Measurements from ENCODE around the gene SH3YL1.

SH3YL1 gene

GRCh38 chr2:228518-229278 is 35.1 kb downstream of the SH3YL1 start:
- no peak for DNase-seq (ENCODE audit: low spot score)
- in situ Hi-C loops (cut with MboI; ENCODE audit: low sequenced_read_pairs, unreplicated experiment) = no loop called here
- TF ChIP-seq CTCF (IDR thresholded peaks at IDR 0.05; ENCODE audit: borderline replicate concordance, control extremely low read depth, extremely low read depth, insufficient read depth, missing control alignments) = no peak

GRCh38 chr2:228115-228514 is 35.7 kb downstream of the SH3YL1 start:
- DNase-seq (ENCODE audit: low spot score) = no peak
- in situ Hi-C loops (cut with MboI; ENCODE audit: low sequenced_read_pairs, unreplicated experiment) = no loop called here
- TF ChIP-seq CTCF (IDR thresholded peaks at IDR 0.05; ENCODE audit: borderline replicate concordance, control extremely low read depth, extremely low read depth, insufficient read depth, missing control alignments) = no peak

GRCh38 chr2:223971-224760 is 39.7 kb downstream of the SH3YL1 start:
- no peak for TF ChIP-seq CTCF (IDR thresholded peaks at IDR 0.05; ENCODE audit: borderline replicate concordance, control extremely low read depth, extremely low read depth, insufficient read depth, missing control alignments)
- in situ Hi-C loops (cut with MboI; ENCODE audit: low sequenced_read_pairs, unreplicated experiment) = no loop called here

GRCh38 chr2:223451-223850 is 40.4 kb downstream of the SH3YL1 start:
- no peak for DNase-seq (ENCODE audit: low spot score)
- TF ChIP-seq CTCF (IDR thresholded peaks at IDR 0.05; ENCODE audit: borderline replicate concordance, control extremely low read depth, extremely low read depth, insufficient read depth, missing control alignments) = no peak
- in situ Hi-C loops (cut with MboI; ENCODE audit: low sequenced_read_pairs, unreplicated experiment) = no loop called here

More at GRCh38 chr2:223971-224760, 39.7 kb downstream of the SH3YL1 start:
- DNase-seq (ENCODE audit: low spot score) = no peak

- no peak for DNase-seq (ENCODE audit: low spot score)
- in situ Hi-C loops (cut with MboI; ENCODE audit: low sequenced_read_pairs, unreplicated experiment) = no loop called here
- no peak for TF ChIP-seq CTCF (IDR thresholded peaks at IDR 0.05; ENCODE audit: borderline replicate concordance, control extremely low read depth, extremely low read depth, insufficient read depth, missing control alignments)
These were observed 47.8 kb downstream of the SH3YL1 start for GRCh38 chr2:216068-216467.

GRCh38 chr2:213932-214693 is 49.7 kb downstream of the SH3YL1 start:
- in situ Hi-C loops (cut with MboI; ENCODE audit: low sequenced_read_pairs, unreplicated experiment) = no loop called here
- DNase-seq (ENCODE audit: low spot score) = no peak

More at GRCh38 chr2:213932-214693, 49.7 kb downstream of the SH3YL1 start:
- TF ChIP-seq CTCF (IDR thresholded peaks at IDR 0.05; ENCODE audit: borderline replicate concordance, control extremely low read depth, extremely low read depth, insufficient read depth, missing control alignments) = no peak

Measured in GM13976 (cell line).